Fibroblast of mammary gland (primary cell): ENCODE results near the gene SORCS1.

Experiments
- DNase-seq: peaks from one replicate; pipeline ENCODE4 v3.0.0-alpha.2; 2010; ENCODE audit warnings: low read depth
- H3K4me3 ChIP-seq: 2 replicates; pipeline ENCODE4 v1.5.1; 2011; ENCODE audit warnings: low read depth, mild to moderate bottlenecking, low read length, moderate library complexity; ENCODE audit not compliant: control insufficient read depth
- CTCF ChIP-seq: conservative IDR thresholded peaks from 2 replicates; pipeline ENCODE4 v1.5.1; 2011; ENCODE audit warnings: low read depth, low read length, inconsistent platforms; ENCODE audit not compliant: control insufficient read depth, insufficient read depth

SORCS1 gene

GRCh38 chr10:107126512-107127065 lies 37.9 kb downstream of the SORCS1 start:
- no peak for DNase-seq
- H3K4me3 ChIP-seq = no peak overlapping the region
- no peak for TF ChIP-seq CTCF

- no peak overlapping the region for H3K4me3 ChIP-seq
- DNase-seq = no peak
- no peak for TF ChIP-seq CTCF
Measured at GRCh38 chr10:107122703-107123102, 41.8 kb downstream of the SORCS1 start.

- DNase-seq = no peak
Measured at GRCh38 chr10:107118866-107119265, 45.6 kb downstream of the SORCS1 start.

GRCh38 chr10:107104026-107104652 lies 60.4 kb downstream of the SORCS1 start:
- TF ChIP-seq CTCF = no peak
- H3K4me3 ChIP-seq = no peak overlapping the region
- no peak for DNase-seq

More at GRCh38 chr10:107118866-107119265, 45.6 kb downstream of the SORCS1 start:
- no peak for TF ChIP-seq CTCF
- H3K4me3 ChIP-seq = no peak overlapping the region

- DNase-seq = no peak
- TF ChIP-seq CTCF = no peak
- no peak overlapping the region for H3K4me3 ChIP-seq
Measured at GRCh38 chr10:107103174-107104025, 61.1 kb downstream of the SORCS1 start.

- no peak for TF ChIP-seq CTCF
- H3K4me3 ChIP-seq = no peak overlapping the region
- DNase-seq = no peak
Measured at GRCh38 chr10:107098326-107098725, 66.2 kb downstream of the SORCS1 start.
